ENCODE data around the gene ASB2.

DNA sequence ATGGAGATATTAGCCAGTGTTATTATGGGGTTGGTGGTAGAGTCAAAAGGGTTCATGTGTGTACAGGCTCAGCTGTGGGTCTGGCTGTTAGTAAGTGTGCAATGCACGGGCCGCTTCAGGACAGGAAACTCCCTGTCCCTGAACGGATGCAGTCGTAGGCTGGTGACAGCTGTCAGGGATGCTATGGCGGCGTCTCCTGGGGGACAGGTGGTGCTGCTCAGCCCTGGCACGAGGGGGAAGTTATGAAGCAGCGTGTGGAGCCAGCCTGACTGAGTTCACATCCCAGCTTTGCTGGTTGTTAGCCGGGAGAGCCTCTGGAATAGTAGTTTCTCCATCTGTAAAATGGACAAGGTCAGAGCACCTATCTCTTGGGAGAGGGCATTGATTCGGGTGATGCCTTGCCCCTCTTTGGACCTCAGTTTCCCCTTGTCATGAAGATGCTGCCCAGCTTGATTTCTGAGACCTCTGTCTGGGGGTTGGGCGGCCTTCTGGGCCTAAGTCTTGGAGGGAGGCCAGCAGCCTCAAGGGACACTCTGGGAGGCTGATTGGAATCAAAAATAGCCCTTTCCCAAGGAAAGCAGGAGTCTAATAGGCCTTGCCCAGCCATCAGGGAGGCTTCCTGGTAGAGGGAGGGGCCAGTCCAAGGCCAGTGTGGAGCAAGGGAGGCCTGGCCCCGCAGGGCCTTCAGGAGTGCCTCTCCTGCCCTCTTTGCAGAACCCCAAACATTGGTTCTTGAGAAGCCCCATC lies 7.1 kb downstream of the ASB2 start:
- TF ChIP-seq, protein P1, sequence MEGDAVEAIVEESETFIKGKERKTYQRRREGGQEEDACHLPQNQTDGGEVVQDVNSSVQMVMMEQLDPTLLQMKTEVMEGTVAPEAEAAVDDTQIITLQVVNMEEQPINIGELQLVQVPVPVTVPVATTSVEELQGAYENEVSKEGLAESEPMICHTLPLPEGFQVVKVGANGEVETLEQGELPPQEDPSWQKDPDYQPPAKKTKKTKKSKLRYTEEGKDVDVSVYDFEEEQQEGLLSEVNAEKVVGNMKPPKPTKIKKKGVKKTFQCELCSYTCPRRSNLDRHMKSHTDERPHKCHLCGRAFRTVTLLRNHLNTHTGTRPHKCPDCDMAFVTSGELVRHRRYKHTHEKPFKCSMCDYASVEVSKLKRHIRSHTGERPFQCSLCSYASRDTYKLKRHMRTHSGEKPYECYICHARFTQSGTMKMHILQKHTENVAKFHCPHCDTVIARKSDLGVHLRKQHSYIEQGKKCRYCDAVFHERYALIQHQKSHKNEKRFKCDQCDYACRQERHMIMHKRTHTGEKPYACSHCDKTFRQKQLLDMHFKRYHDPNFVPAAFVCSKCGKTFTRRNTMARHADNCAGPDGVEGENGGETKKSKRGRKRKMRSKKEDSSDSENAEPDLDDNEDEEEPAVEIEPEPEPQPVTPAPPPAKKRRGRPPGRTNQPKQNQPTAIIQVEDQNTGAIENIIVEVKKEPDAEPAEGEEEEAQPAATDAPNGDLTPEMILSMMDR (conservative IDR thresholded peaks at IDR 0.05; ENCODE audit: low read depth, low read length), result no peak
- TF ChIP-seq RFX5 (IDR thresholded peaks at IDR 0.05; ENCODE audit: low read depth, low read length) (no peak), SMC3 (IDR thresholded peaks at IDR 0.05; ENCODE audit: low read depth, low read length) (no peak), RCOR1 (IDR thresholded peaks at IDR 0.05; ENCODE audit: insufficient replicate concordance, low read length) (no peak), BHLHE40 (IDR thresholded peaks at IDR 0.05; ENCODE audit: low read depth, low read length) (no peak), POLR2A (IDR thresholded peaks at IDR 0.05; ENCODE audit: low read depth, low read length) (no peak)

Data from IMR-90 (cell line).